WTC11 (cell line): ENCODE measurements around the gene KRTAP10-9. TPM values are rescaled to one million over a fixed set of nuclear protein-coding genes. Genes with fewer than 3 reads are reported as not detected.

Experiments
- ATAC-seq: fragments of 200-7000 bp; cut with Tn5 transposase; 2 replicates; pipeline ENCODE4 v1.10.0; 2021; ENCODE audit warnings: mild to moderate bottlenecking, moderate library complexity
- CTCF ChIA-PET: fragments of 300-600 bp; sonication (Branson Sonifier 250); formaldehyde crosslinking; loops from one replicate; lab custom pipeline; 2021; ENCODE audit warnings: antibody characterized with exemption; lab: Charles Lee
- POLR2A ChIA-PET: fragments of 350-600 bp; sonication (Branson Sonifier 250); formaldehyde crosslinking; loops from one replicate; lab custom pipeline; 2021; ENCODE audit warnings: antibody characterized with exemption; lab: Charles Lee
- DNase-seq: peaks from one replicate; pipeline ENCODE4 v3.0.0; 2021; ENCODE audit warnings: low spot score
- H3K27ac Mint-ChIP-seq: 2 replicates; pipeline ENCODE4 v1.8.0; 2021; ENCODE audit warnings: mixed read lengths
- H3K27me3 Mint-ChIP-seq: 2 replicates; pipeline ENCODE4 v1.8.0; 2021; ENCODE audit warnings: low read depth, mild to moderate bottlenecking, moderate library complexity, mixed read lengths
- H3K36me3 Mint-ChIP-seq: 2 replicates; pipeline ENCODE4 v1.8.0; 2021; ENCODE audit warnings: mixed read lengths
- H3K4me1 Mint-ChIP-seq: 2 replicates; pipeline ENCODE4 v1.8.0; 2022; ENCODE audit warnings: mixed read lengths
- H3K4me3 Mint-ChIP-seq: 2 replicates; pipeline ENCODE4 v1.8.0; 2021; ENCODE audit warnings: mild to moderate bottlenecking, moderate library complexity, mixed read lengths
- H3K9me3 Mint-ChIP-seq: 2 replicates; pipeline ENCODE4 v1.8.0; 2021; ENCODE audit warnings: mixed read lengths
- E2F1 ChIP-seq: sonication (generic); formaldehyde crosslinking; IDR thresholded peaks from 2 replicates; pipeline ENCODE4 v1.8.0; 2022; ENCODE audit warnings: mild to moderate bottlenecking, missing genetic modification reagents
- ESRRA ChIP-seq: sonication (generic); formaldehyde crosslinking; IDR thresholded peaks from 2 replicates; pipeline ENCODE4 v1.8.1; 2022; ENCODE audit warnings: mild to moderate bottlenecking, missing genetic modification reagents, borderline replicate concordance
- MXD4 ChIP-seq: fragments of 250-450 bp; sonication (Bioruptor Pico); IDR thresholded peaks from 2 replicates; pipeline ENCODE4 v1.8.0; 2021; ENCODE audit warnings: mild to moderate bottlenecking, moderate library complexity, borderline replicate concordance
- RORB ChIP-seq: fragments of 250-450 bp; sonication (Bioruptor Pico); IDR thresholded peaks from 2 replicates; pipeline ENCODE4 v1.9.0; 2021; ENCODE audit warnings: mild to moderate bottlenecking
- total RNA-seq: library from RNA; stranded (reverse); gene quantifications from 3 replicates; pipeline ENCODE4 v1.2.3, GENCODE V29; 2021
- TF ChIP-seq, protein P1 (sequence below): fragments of 200-600 bp; IDR thresholded peaks from 2 replicates; pipeline ENCODE4 v1.8.0; 2022; ENCODE audit warnings: antibody characterized with exemption

Gene KRTAP10-9
- total RNA-seq, 1 experiment from 2014 or later = not detected

DNA sequence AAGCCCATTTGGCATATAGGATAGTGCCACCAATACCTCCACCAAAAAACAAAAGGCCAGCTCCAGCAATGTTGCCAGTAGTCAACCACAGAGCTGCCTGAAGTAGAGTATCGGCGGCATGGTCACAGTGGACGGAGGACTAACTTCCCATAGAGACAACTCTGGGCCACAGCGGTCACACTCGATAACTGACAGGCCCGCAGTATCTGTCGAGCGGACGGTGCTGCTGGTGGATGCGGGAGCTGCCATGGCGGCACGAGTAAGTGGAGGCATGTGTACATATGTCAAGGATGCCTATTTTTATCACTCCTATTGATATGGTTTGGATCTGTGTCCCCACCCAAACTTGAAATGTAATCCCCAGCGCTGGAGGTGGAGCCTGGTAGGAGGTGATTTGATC lies 51.0 kb downstream of the KRTAP10-9 start:
- CTCF ChIA-PET = no interaction called here
- H3K27me3 Mint-ChIP-seq = peaks cover 5% of the 10 kb centered on the region; the same call in 1 of the 2 replicates

More for the DNA sequence above, 51.0 kb downstream of the KRTAP10-9 start:
- TF ChIP-seq E2F1 (no peak), ESRRA (CRISPR knock-in tag) (no peak), RORB (no peak), MXD4 (no peak)
- TF ChIP-seq, protein P1, sequence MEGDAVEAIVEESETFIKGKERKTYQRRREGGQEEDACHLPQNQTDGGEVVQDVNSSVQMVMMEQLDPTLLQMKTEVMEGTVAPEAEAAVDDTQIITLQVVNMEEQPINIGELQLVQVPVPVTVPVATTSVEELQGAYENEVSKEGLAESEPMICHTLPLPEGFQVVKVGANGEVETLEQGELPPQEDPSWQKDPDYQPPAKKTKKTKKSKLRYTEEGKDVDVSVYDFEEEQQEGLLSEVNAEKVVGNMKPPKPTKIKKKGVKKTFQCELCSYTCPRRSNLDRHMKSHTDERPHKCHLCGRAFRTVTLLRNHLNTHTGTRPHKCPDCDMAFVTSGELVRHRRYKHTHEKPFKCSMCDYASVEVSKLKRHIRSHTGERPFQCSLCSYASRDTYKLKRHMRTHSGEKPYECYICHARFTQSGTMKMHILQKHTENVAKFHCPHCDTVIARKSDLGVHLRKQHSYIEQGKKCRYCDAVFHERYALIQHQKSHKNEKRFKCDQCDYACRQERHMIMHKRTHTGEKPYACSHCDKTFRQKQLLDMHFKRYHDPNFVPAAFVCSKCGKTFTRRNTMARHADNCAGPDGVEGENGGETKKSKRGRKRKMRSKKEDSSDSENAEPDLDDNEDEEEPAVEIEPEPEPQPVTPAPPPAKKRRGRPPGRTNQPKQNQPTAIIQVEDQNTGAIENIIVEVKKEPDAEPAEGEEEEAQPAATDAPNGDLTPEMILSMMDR = no peak
- Mint-ChIP-seq H3K4me3 (no peak overlapping the region), H3K4me1 (peaks cover under 1% of the 10 kb centered on the region; the same call in 1 of the 2 replicates), H3K36me3 (peaks cover 2% of the 10 kb centered on the region), H3K9me3 (peaks cover 11% of the 10 kb centered on the region), H3K27ac (no peak overlapping the region)
- ATAC-seq (no peak), DNase-seq (no peak)
- POLR2A ChIA-PET = no interaction called here

Other genes starting within 250 kb of the KRTAP10-9 start
- 4.4 to 5.7 TPM (median 4.7 TPM) in 3 replicates for gene LRRC3, start 171.6 kb upstream of the KRTAP10-9 start, total RNA-seq
- not detected in 3 replicates for gene KRTAP10-1, start 86.9 kb upstream of the KRTAP10-9 start, total RNA-seq
- gene KRTAP10-2, start 75.6 kb upstream of the KRTAP10-9 start, total RNA-seq = 0.16 TPM in 1 of 3 replicates, not detected in the others
- not detected in 3 replicates for gene KRTAP10-3, start 68.3 kb upstream of the KRTAP10-9 start, total RNA-seq
- gene KRTAP10-4, start 53.4 kb upstream of the KRTAP10-9 start, total RNA-seq = not detected in 3 replicates
- not detected in 3 replicates for gene KRTAP10-5, start 46.5 kb upstream of the KRTAP10-9 start, total RNA-seq
- gene KRTAP10-6, start 34.6 kb upstream of the KRTAP10-9 start, total RNA-seq = 0.17 TPM in 1 of 3 replicates, not detected in the others
- gene KRTAP10-7, start 26.5 kb upstream of the KRTAP10-9 start, total RNA-seq = not detected in 3 replicates
- not detected in 3 replicates for gene KRTAP10-8, start 15.0 kb upstream of the KRTAP10-9 start, total RNA-seq
- gene KRTAP10-10, start 10.3 kb downstream of the KRTAP10-9 start, total RNA-seq = not detected in 3 replicates
- gene KRTAP10-11, start 19.3 kb downstream of the KRTAP10-9 start, total RNA-seq = not detected in 3 replicates
- gene KRTAP12-4, start 27.6 kb downstream of the KRTAP10-9 start, total RNA-seq = 0.50 TPM in 1 of 3 replicates, not detected in the others
- not detected in 3 replicates for gene KRTAP12-3, start 30.8 kb downstream of the KRTAP10-9 start, total RNA-seq
- gene KRTAP12-2, start 39.8 kb downstream of the KRTAP10-9 start, total RNA-seq = 0.25 TPM in 1 of 3 replicates, not detected in the others
- gene KRTAP12-1, start 55.1 kb downstream of the KRTAP10-9 start, total RNA-seq = 0.63 to 2.5 TPM (median 1.0 TPM) in 3 replicates
- gene KRTAP10-12, start 70.1 kb downstream of the KRTAP10-9 start, total RNA-seq = not detected in 3 replicates
- 2.1 to 2.9 TPM (median 2.7 TPM) in 3 replicates for gene TSPEAR, start 84.5 kb downstream of the KRTAP10-9 start, total RNA-seq
- 109 to 117 TPM (median 113 TPM) in 3 replicates for gene UBE2G2, start 174.7 kb downstream of the KRTAP10-9 start, total RNA-seq
- 81.7 to 86.3 TPM (median 85.4 TPM) in 3 replicates for gene SUMO3, start 191.0 kb downstream of the KRTAP10-9 start, total RNA-seq
- 96.0 to 117 TPM (median 112 TPM) in 3 replicates for gene PTTG1IP, start 246.6 kb downstream of the KRTAP10-9 start, total RNA-seq